Calu3 (cell line): Measurements from ENCODE around the gene PPIP5K1. TPM values are rescaled to one million over a fixed set of nuclear protein-coding genes. Genes with fewer than 3 reads are reported as not detected.

ENCODE experiments used
- BruUV-seq: library from RNA; stranded (reverse); fragments of 400-500 nt; replicated peaks from 2 replicates; lab custom pipeline; 2021; lab: Mats Ljungman, UMichigan
- CTCF ChIA-PET: fragments of 300-600 bp; sonication (Branson Sonifier 250); formaldehyde crosslinking; loops from one replicate; lab custom pipeline; 2022; ENCODE audit warnings: antibody characterized with exemption; lab: Charles Lee
- DNase-seq: peaks from one replicate; pipeline ENCODE4 v3.0.0; 2022
- H3K27ac Mint-ChIP-seq: one replicate; pipeline ENCODE4 v1.8.0; 2022; ENCODE audit warnings: mixed read lengths; ENCODE audit not compliant: unreplicated experiment
- H3K27me3 Mint-ChIP-seq: one replicate; pipeline ENCODE4 v1.8.0; 2022; ENCODE audit warnings: mixed read lengths; ENCODE audit not compliant: unreplicated experiment
- H3K36me3 Mint-ChIP-seq: one replicate; pipeline ENCODE4 v1.8.0; 2022; ENCODE audit warnings: mild to moderate bottlenecking, moderate library complexity, mixed read lengths; ENCODE audit not compliant: insufficient read depth, unreplicated experiment
- H3K4me1 Mint-ChIP-seq: one replicate; pipeline ENCODE4 v1.8.0; 2022; ENCODE audit warnings: mild to moderate bottlenecking, low read depth, mixed read lengths; ENCODE audit not compliant: unreplicated experiment
- H3K4me3 Mint-ChIP-seq: one replicate; pipeline ENCODE4 v1.8.0; 2022; ENCODE audit warnings: mild to moderate bottlenecking, low read depth, moderate library complexity, mixed read lengths; ENCODE audit not compliant: unreplicated experiment
- H3K9me3 Mint-ChIP-seq: one replicate; pipeline ENCODE4 v1.8.0; 2022; ENCODE audit warnings: low read depth, mixed read lengths; ENCODE audit not compliant: unreplicated experiment
- CTCF ChIP-seq: fragments of 200-600 bp; IDR thresholded peaks from one replicate; pipeline ENCODE4 v1.8.0; 2022; ENCODE audit warnings: antibody characterized with exemption; ENCODE audit not compliant: unreplicated experiment
- intact Hi-C: fragments of 100-400 bp; cut with micrococcal nuclease; formaldehyde crosslinking; loops from one replicate; pipeline ENCODE4 v1.10.0; 2022; ENCODE audit not compliant: unreplicated experiment
- total RNA-seq: library from RNA; stranded (reverse); gene quantifications from 2 replicates; pipeline ENCODE4 v1.2.3, GENCODE V29; 2022

PPIP5K1 gene
- total RNA-seq, 1 experiment from 2014 or later = 29.4 TPM

- CTCF ChIA-PET = interaction anchor here (0.6 to 1.9 kb wide), 2 partner anchors 22 to 129 kb away, joined by 3 to 5 read pairs; no protein-coding TSS in a partner anchor
- intact Hi-C loops = no loop called here
- H3K9me3 Mint-ChIP-seq = no peaks in the 10 kb centered on the region
- TF ChIP-seq CTCF = no peak
- H3K4me1 Mint-ChIP-seq = no peaks in the 10 kb centered on the region
- H3K27ac Mint-ChIP-seq = peak within 1 kb of the TSS; percentile 84
- DNase-seq = peak; percentile 86
- H3K4me3 Mint-ChIP-seq = peak within 1 kb of the TSS; percentile 81
- peaks cover 21% of the 10 kb centered on the region for H3K36me3 Mint-ChIP-seq
- BruUV-seq = no TSS peak
- no peaks in the 10 kb centered on the region for H3K27me3 Mint-ChIP-seq
Measured at GRCh38 chr15:43492673-43493601, 97.1 kb downstream of the PPIP5K1 start, which contains the start of gene TP53BP1. TSS of gene TP53BP1 (minus strand) at chr15:43493156. CDS start at chr15:43493043, 113 bp downstream.

GRCh38 chr15:43492266-43492665 is 97.7 kb downstream of the PPIP5K1 start:
- BruUV-seq = no TSS peak
- intact Hi-C loops = no loop called here
- no peak for TF ChIP-seq CTCF
- Mint-ChIP-seq H3K9me3 (no peaks in the 10 kb centered on the region), H3K27ac (peak overlapping the region; percentile 84), H3K27me3 (no peaks in the 10 kb centered on the region), H3K36me3 (peaks cover 23% of the 10 kb centered on the region), H3K4me1 (no peaks in the 10 kb centered on the region), H3K4me3 (peak overlapping the region; percentile 81)
- no peak for DNase-seq
- CTCF ChIA-PET = no interaction called here

- DNase-seq = no peak
- TF ChIP-seq CTCF = no peak
- no peaks in the 10 kb centered on the region for H3K27me3 Mint-ChIP-seq
- CTCF ChIA-PET = interaction anchor here (0.5 kb wide), 1 partner anchor 21 kb away, joined by 4 read pairs; no protein-coding TSS in a partner anchor
- no peaks in the 10 kb centered on the region for H3K4me1 Mint-ChIP-seq
- intact Hi-C loops = no loop called here
- H3K9me3 Mint-ChIP-seq = no peaks in the 10 kb centered on the region
- H3K4me3 Mint-ChIP-seq = no peak overlapping the region
- H3K27ac Mint-ChIP-seq = no peak overlapping the region
- BruUV-seq = TSS peak; percentile 5
- H3K36me3 Mint-ChIP-seq = peaks cover 23% of the 10 kb centered on the region
Measured at GRCh38 chr15:43489191-43489590, 100.8 kb downstream of the PPIP5K1 start.

GRCh38 chr15:43488790-43489189 is 101.2 kb downstream of the PPIP5K1 start:
- Mint-ChIP-seq H3K4me1 (no peaks in the 10 kb centered on the region), H3K4me3 (no peak overlapping the region), H3K27ac (no peak overlapping the region), H3K27me3 (no peaks in the 10 kb centered on the region), H3K9me3 (no peaks in the 10 kb centered on the region), H3K36me3 (peaks cover 23% of the 10 kb centered on the region)
- no peak for DNase-seq
- intact Hi-C loops = no loop called here
- BruUV-seq = no TSS peak
- CTCF ChIA-PET = interaction anchor here (0.5 kb wide), 1 partner anchor 21 kb away, joined by 4 read pairs; no protein-coding TSS in a partner anchor
- no peak for TF ChIP-seq CTCF
